H1 (cell line): ENCODE measurements around the gene NIM1K.

Experiments used
- CTCF ChIP-seq, 3 experiments: IDR thresholded peaks; 1 replicate in 2 of 3; 2 replicates in 1 of 3; pipeline versions ENCODE4 v1.5.1 to v1.6.1; 2011; ENCODE audit warnings: low read length in 3 of 3, mild to moderate bottlenecking in 3 of 3, inconsistent platforms in 2 of 3, low read depth in 1 of 3, moderate library complexity in 1 of 3; ENCODE audit not compliant: insufficient read depth in 1 of 3; ENCODE audit errors: control extremely low read depth in 1 of 3
- POLR2A ChIP-seq, 2 experiments: IDR thresholded peaks; 1 replicate in 1 of 2; 2 replicates in 1 of 2; pipeline ENCODE4 v1.6.1; 2011; ENCODE audit warnings: low read depth in 2 of 2, low read length in 2 of 2, mild to moderate bottlenecking in 2 of 2; ENCODE audit errors: control extremely low read depth in 1 of 2
- POLR2AphosphoS5 ChIP-seq: IDR thresholded peaks from 2 replicates; pipeline ENCODE4 v1.6.1; 2011; ENCODE audit warnings: low read depth, low read length
- TAF1 ChIP-seq: IDR thresholded peaks from 2 replicates; pipeline ENCODE4 v1.6.1; 2011; ENCODE audit warnings: mild to moderate bottlenecking, low read depth, low read length
- TEAD4 ChIP-seq: IDR thresholded peaks from 2 replicates; pipeline ENCODE4 v1.6.1; 2012; ENCODE audit warnings: low read depth, low read length, inconsistent platforms, mixed read lengths
- ZNF274 ChIP-seq: IDR thresholded peaks from 2 replicates; pipeline ENCODE4 v1.7.0; 2012; ENCODE audit warnings: low read length, borderline replicate concordance; ENCODE audit errors: extremely low read depth

GRCh38 chr5:43301653-43302091 lies 109.6 kb downstream of the NIM1K start:
- no peak for TF ChIP-seq ZNF274
- TF ChIP-seq POLR2A (IDR thresholded peaks at IDR 0.05; ENCODE audit: control extremely low read depth in 1 of 2, low read depth in 2 of 2, low read length in 2 of 2): no peak; a peak in 1 of 3 replicates
- TF ChIP-seq CTCF (IDR thresholded peaks at IDR 0.05; ENCODE audit: control extremely low read depth in 1 of 3, insufficient read depth in 1 of 3, low read depth in 1 of 3, low read length in 3 of 3): no peak
- no peak for TF ChIP-seq TEAD4
- no peak for TF ChIP-seq TAF1
- TF ChIP-seq POLR2AphosphoS5: no peak
